ENCODE results near the gene MCIDAS.
A peak's percentile ranks its signal among the peaks of the same experiment; 100 is the strongest.

Gene MCIDAS

GRCh38 chr5:55222092-55222984, 4.8 kb downstream of the MCIDAS start:
- no peak for DNase-seq

GRCh38 chr5:55220433-55221185, 6.5 kb downstream of the MCIDAS start:
- DNase-seq = no peak

GRCh38 chr5:55219770-55220169, 7.3 kb downstream of the MCIDAS start:
- no peak for DNase-seq

- no peak for DNase-seq
These were observed 8.1 kb downstream of the MCIDAS start for GRCh38 chr5:55218967-55219366.

GRCh38 chr5:55211184-55211874, 15.8 kb downstream of the MCIDAS start:
- DNase-seq = no peak

- DNase-seq = no peak
These were observed 22.1 kb downstream of the MCIDAS start for GRCh38 chr5:55205001-55205400.

GRCh38 chr5:55191165-55191564, 36.0 kb downstream of the MCIDAS start:
- no peak for DNase-seq

GRCh38 chr5:55188656-55189540, 38.2 kb downstream of the MCIDAS start:
- DNase-seq = peak; percentile 25

- no peak for DNase-seq
These were observed 39.7 kb downstream of the MCIDAS start for GRCh38 chr5:55187370-55187769.

GRCh38 chr5:55180016-55180415, 47.1 kb downstream of the MCIDAS start:
- no peak for DNase-seq

GRCh38 chr5:55177078-55177477, 50.0 kb downstream of the MCIDAS start:
- DNase-seq = no peak

GRCh38 chr5:55176176-55176818, 50.8 kb downstream of the MCIDAS start:
- peak; percentile 15 for DNase-seq

GRCh38 chr5:55175781-55176175, 51.3 kb downstream of the MCIDAS start:
- no peak for DNase-seq

GRCh38 chr5:55173687-55174230, 53.4 kb downstream of the MCIDAS start:
- DNase-seq = no peak

GRCh38 chr5:55172937-55173686, 54.0 kb downstream of the MCIDAS start, which contains the start of gene CDC20B:
TSS of gene CDC20B (minus strand) at chr5:55173177. CDS start at chr5:55173000, 177 bp downstream.
- peak; percentile 45 for DNase-seq

- DNase-seq = peak; percentile 72
These were observed 54.8 kb downstream of the MCIDAS start for GRCh38 chr5:55172051-55172899.

- no peak for DNase-seq
These were observed 55.6 kb downstream of the MCIDAS start for GRCh38 chr5:55171471-55171870.

All from NCI-H187 treated with DMSO at 0.1 percent for 48 hours (cell line).